Measurements from ENCODE around the gene NDUFV1.
"Not testable (repeated sequence)": the region's sequence is repeated elsewhere in the genome, so short reads cannot be mapped to it uniquely, and the experiment has no call there.

Gene NDUFV1

DNA sequence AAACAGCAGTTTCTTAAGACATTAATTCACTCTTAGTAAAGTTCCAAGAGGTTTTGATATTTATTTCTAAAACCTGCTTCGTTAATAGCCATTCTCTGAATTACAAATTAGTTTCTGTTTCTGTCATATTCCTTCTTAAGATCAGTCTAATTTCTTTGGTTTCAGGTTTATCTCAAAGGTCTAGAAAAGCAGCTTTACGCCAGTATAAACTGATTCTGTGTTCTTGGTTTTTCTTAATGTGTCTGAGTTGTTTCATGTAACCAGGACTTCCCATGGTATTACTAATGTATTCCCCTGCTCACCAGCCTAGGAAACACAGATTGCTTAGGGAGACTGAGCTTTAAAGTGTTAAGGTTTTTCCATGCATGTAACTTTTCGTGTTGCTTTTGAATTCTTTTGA lies 50.6 kb downstream of the NDUFV1 start:
- DNase-seq: no peak

GRCh38 chr11:67659651-67660165 lies 53.0 kb downstream of the NDUFV1 start:
- not testable (repeated sequence) for DNase-seq

DNA sequence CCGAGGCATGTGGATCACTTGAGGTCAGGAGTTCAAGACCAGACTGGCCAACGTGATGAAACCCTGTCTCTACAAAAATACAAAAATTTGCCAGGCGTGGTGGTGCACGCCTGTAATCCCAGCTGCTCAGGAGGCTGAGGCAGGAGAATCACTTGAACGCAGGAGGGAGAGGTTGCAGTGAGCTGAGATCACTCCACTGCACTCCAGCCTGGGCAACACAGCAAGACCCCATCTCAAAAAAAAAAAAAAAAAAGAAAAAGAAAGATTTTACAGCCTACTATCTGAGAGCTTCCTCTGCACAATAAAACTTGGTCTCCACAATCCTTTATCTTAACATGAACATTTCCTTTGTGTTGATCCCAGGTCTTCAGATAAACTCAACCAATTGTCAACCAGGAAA lies 54.0 kb downstream of the NDUFV1 start:
- not testable (repeated sequence) for DNase-seq
